Nephron progenitor cell (in vitro differentiated cells): ENCODE results near the gene RGL1.

Experiments used
- DNase-seq: peaks from one replicate; pipeline ENCODE4 v3.0.0; 2021
- H3K27ac Mint-ChIP-seq: 2 replicates; pipeline ENCODE4 v1.8.0; 2021; ENCODE audit warnings: mild to moderate bottlenecking, moderate library complexity, mixed read lengths
- H3K27me3 Mint-ChIP-seq: 2 replicates; pipeline ENCODE4 v1.8.0; 2021; ENCODE audit warnings: mild to moderate bottlenecking, low read depth, mixed read lengths; ENCODE audit not compliant: poor library complexity
- H3K36me3 Mint-ChIP-seq: 2 replicates; pipeline ENCODE4 v1.8.0; 2021; ENCODE audit warnings: low read depth, mixed read lengths
- H3K4me1 Mint-ChIP-seq: 2 replicates; pipeline ENCODE4 v1.8.0; 2021; ENCODE audit warnings: mixed read lengths
- H3K4me3 Mint-ChIP-seq: 2 replicates; pipeline ENCODE4 v1.8.0; 2021; ENCODE audit warnings: mild to moderate bottlenecking, moderate library complexity, mixed read lengths
- H3K9me3 Mint-ChIP-seq: 2 replicates; pipeline ENCODE4 v1.8.0; 2021; ENCODE audit warnings: mild to moderate bottlenecking, moderate library complexity, mixed read lengths
- TF ChIP-seq, protein P1 (sequence below): fragments of 200-600 bp; sonication (generic); IDR thresholded peaks from 2 replicates; pipeline ENCODE4 v1.5.0; 2021; ENCODE audit warnings: antibody characterized with exemption

RGL1 gene

DNA sequence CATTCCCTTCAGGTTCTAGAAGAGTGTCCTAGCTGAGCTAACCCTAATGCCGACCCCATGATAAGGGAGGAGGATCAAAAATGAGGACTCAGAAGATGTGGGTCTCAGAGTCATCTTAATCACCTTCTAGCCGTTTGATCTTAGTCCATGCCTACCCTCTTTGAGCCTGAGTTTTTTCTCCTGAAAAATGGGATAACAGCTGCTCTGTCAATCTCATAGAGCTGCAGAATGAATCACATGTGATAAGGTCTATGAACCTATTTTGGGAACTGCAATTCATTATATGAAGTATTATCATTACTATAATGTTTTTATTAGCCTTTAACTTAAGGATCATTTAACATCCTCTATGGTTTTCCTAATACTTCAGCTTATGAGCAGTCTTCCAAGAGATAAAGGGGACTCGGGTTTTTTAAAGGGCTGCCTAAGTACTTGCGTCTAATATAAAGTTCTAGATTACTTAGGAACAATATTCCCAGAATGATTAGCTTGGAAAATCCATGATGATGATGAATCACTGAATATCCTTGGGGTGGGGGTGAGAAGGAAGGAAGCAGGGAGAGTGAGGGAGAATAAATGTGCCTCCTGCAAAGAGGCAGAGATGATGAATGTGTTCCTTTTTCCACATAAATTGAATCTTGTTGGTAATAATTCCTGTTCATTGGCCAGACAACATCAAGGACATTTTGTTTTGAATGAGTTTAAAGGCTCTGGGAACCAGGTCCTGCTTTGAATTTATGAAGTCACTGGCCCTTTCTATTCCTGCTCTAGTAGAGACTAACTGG, 165.8 kb downstream of the RGL1 start:
- H3K36me3 Mint-ChIP-seq, result no peaks in the 10 kb centered on the region
- H3K9me3 Mint-ChIP-seq, result no peaks in the 10 kb centered on the region
- no peak for DNase-seq
- H3K4me3 Mint-ChIP-seq, result no peak overlapping the region
- no peak overlapping the region for H3K27ac Mint-ChIP-seq
- H3K4me1 Mint-ChIP-seq, result no peaks in the 10 kb centered on the region
- TF ChIP-seq, protein P1, sequence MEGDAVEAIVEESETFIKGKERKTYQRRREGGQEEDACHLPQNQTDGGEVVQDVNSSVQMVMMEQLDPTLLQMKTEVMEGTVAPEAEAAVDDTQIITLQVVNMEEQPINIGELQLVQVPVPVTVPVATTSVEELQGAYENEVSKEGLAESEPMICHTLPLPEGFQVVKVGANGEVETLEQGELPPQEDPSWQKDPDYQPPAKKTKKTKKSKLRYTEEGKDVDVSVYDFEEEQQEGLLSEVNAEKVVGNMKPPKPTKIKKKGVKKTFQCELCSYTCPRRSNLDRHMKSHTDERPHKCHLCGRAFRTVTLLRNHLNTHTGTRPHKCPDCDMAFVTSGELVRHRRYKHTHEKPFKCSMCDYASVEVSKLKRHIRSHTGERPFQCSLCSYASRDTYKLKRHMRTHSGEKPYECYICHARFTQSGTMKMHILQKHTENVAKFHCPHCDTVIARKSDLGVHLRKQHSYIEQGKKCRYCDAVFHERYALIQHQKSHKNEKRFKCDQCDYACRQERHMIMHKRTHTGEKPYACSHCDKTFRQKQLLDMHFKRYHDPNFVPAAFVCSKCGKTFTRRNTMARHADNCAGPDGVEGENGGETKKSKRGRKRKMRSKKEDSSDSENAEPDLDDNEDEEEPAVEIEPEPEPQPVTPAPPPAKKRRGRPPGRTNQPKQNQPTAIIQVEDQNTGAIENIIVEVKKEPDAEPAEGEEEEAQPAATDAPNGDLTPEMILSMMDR, result no peak
- H3K27me3 Mint-ChIP-seq, result peaks cover 5% of the 10 kb centered on the region

DNA sequence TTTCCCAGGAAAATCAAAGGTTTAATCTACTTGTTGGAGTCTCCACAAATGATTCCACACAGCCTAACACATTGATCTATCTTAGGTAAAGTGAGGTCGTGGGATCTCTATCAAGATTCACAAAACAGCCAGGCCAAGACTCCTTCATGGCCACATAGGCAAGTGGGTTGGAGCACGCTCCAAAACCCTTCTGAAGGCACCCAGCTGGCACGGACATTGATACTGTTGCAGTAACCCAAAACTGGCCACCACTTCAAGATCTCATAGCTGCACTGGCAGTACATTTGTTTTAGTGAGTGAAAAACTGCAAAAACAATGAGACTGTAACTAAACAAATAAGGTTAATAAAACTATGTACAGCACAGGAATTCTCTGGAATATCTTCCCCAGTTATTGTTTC, 170.7 kb downstream of the RGL1 start:
- no peak for DNase-seq
- no peaks in the 10 kb centered on the region for H3K27me3 Mint-ChIP-seq
- no peaks in the 10 kb centered on the region for H3K36me3 Mint-ChIP-seq
- no peak overlapping the region for H3K4me3 Mint-ChIP-seq
- TF ChIP-seq, protein P1, result no peak
- no peak overlapping the region for H3K27ac Mint-ChIP-seq
- no peaks in the 10 kb centered on the region for H3K4me1 Mint-ChIP-seq
- no peaks in the 10 kb centered on the region for H3K9me3 Mint-ChIP-seq

GRCh38 chr1:183977717-183978116, 172.8 kb downstream of the RGL1 start:
- TF ChIP-seq, protein P1, result no peak
- DNase-seq, result no peak
- Mint-ChIP-seq H3K4me3 (no peak overlapping the region), H3K27me3 (no peaks in the 10 kb centered on the region), H3K9me3 (no peaks in the 10 kb centered on the region), H3K36me3 (no peaks in the 10 kb centered on the region), H3K27ac (no peak overlapping the region), H3K4me1 (no peaks in the 10 kb centered on the region)
